DLD1 (cell line): ENCODE measurements around the gene DCTD.

ENCODE experiments used
- in situ Hi-C: cut with HindIII; loops from 2 replicates; pipeline ENCODE4 v1.10.0; 2017; ENCODE audit warnings: low sequenced_read_pairs

DCTD gene

GRCh38 chr4:182845618-182846017, 71.6 kb downstream of the DCTD start:
- in situ Hi-C loops: no loop called here

DNA sequence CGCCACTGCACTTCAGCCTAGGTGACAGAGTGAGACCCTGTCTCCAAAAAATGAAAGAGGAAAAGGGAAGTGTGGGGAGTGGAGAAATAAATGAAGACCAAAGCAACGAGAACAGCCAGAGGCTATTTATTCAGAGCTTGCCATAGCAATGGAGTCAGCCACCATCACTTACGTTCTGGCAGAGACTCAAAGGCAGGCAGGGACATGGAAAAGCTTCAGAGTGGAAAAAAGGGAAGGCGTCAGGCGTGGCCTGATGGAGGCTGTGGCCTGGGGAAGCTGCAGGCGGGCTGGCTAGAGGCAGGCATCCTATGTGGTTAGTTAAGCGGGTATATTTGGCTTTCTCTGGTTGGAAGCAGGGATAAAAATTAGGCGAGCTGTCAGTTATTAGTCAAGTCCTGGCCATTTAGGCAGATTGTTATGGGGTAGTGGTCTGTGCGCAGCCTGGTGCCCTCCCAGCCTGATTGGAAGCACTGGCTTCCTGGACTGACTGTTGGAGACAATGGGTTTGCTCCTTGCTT, 73.3 kb downstream of the DCTD start:
- in situ Hi-C loops: no loop called here

DNA sequence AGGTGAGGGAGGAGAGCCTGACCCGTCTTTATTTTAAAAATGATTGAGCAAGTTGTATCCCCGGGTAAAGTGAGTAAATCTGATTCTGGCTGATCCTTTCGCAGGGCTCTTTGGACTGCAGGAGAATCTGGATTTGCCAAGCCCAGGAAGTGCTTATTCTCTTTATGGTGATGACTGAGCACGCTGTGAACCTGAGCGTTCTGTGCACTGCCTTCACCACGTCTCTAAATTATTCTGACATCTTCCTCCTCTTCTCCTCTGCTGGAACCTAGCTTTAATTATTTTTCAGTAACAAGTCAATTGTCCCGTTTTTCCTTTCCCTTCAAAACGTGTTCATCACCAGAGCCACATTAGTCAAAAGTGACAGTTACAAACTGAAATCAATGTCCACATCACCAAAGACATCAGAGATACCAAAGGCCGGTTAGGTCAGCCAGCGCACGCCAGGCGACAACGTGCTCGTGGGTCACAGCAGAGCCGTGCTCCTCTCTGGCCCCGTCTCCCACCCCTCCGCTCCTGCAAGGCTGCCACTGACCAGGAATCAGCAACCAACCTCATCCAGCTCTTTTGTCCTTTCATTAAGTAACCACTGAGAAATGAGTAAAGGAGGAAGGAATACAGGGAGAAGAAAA, 74.3 kb downstream of the DCTD start:
- in situ Hi-C loops: no loop called here

- in situ Hi-C loops: no loop called here
These were observed 75.0 kb downstream of the DCTD start for GRCh38 chr4:182842104-182842600.

DNA sequence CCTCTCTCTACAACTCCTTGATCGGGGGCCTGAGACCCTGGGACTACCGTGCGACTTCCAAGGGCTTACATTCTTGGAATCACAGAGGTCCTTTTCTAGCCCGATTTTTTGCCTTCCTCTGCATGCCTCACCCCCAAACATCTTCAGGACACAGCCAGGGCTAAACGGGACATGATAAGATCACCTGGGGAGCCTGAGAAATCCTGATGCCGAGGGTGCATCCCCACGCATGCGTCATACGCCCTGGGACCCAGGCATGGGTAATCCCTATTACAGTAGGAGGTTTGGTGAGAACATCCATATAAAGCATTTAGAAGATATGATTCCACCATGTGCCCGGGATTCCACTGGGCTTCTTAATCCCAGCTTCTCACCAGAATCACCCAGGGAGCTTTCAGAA, 77.1 kb downstream of the DCTD start:
- in situ Hi-C loops: no loop called here
